DND-41 (cell line): ENCODE data around the gene CAPS2.

Experiments
- EZH2 ChIP-seq: IDR thresholded peaks from 3 replicates; pipeline ENCODE4 v1.6.1; 2012; ENCODE audit warnings: borderline replicate concordance, low read depth, mild to moderate bottlenecking, moderate library complexity, low read length, inconsistent platforms; ENCODE audit not compliant: severe bottlenecking
- TF ChIP-seq, protein P1 (sequence below): IDR thresholded peaks from 2 replicates; pipeline ENCODE4 v1.5.1; 2012; ENCODE audit warnings: borderline replicate concordance, low read length, moderate library complexity, mild to moderate bottlenecking; ENCODE audit not compliant: poor library complexity, severe bottlenecking; ENCODE audit errors: extremely low read depth

DNA sequence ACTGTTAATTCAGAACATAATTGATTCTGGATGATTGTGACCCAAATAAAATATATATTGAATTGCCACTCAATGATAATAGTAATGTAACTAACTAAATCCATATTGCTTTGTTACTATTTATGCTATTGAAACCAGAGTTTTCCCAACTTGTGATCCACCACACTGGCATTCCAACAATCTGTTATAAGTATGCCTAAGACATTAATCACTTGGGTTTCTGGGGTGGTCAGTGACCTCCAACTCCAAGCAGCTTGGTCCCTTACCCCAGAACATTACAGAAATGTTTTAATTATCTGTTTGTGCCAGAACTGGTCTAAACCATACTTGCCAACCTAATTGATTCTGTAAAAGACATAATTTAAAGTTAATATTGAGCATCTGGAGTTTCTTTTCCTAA, 14.6 kb downstream of the CAPS2 start:
- TF ChIP-seq, protein P1, sequence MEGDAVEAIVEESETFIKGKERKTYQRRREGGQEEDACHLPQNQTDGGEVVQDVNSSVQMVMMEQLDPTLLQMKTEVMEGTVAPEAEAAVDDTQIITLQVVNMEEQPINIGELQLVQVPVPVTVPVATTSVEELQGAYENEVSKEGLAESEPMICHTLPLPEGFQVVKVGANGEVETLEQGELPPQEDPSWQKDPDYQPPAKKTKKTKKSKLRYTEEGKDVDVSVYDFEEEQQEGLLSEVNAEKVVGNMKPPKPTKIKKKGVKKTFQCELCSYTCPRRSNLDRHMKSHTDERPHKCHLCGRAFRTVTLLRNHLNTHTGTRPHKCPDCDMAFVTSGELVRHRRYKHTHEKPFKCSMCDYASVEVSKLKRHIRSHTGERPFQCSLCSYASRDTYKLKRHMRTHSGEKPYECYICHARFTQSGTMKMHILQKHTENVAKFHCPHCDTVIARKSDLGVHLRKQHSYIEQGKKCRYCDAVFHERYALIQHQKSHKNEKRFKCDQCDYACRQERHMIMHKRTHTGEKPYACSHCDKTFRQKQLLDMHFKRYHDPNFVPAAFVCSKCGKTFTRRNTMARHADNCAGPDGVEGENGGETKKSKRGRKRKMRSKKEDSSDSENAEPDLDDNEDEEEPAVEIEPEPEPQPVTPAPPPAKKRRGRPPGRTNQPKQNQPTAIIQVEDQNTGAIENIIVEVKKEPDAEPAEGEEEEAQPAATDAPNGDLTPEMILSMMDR = no peak
- no peak for TF ChIP-seq EZH2
